AG08395 (cell line): ENCODE data around the gene PPP6R1.
A peak's percentile ranks its signal among the peaks of the same experiment; 100 is the strongest.
"Not testable (repeated sequence)": the region's sequence is repeated elsewhere in the genome, so short reads cannot be mapped to it uniquely, and the experiment has no call there.

ENCODE experiments used
- DNase-seq: peaks from one replicate; pipeline ENCODE4 v3.0.0; 2012; ENCODE audit warnings: mixed read lengths, low spot score

PPP6R1 gene

DNA sequence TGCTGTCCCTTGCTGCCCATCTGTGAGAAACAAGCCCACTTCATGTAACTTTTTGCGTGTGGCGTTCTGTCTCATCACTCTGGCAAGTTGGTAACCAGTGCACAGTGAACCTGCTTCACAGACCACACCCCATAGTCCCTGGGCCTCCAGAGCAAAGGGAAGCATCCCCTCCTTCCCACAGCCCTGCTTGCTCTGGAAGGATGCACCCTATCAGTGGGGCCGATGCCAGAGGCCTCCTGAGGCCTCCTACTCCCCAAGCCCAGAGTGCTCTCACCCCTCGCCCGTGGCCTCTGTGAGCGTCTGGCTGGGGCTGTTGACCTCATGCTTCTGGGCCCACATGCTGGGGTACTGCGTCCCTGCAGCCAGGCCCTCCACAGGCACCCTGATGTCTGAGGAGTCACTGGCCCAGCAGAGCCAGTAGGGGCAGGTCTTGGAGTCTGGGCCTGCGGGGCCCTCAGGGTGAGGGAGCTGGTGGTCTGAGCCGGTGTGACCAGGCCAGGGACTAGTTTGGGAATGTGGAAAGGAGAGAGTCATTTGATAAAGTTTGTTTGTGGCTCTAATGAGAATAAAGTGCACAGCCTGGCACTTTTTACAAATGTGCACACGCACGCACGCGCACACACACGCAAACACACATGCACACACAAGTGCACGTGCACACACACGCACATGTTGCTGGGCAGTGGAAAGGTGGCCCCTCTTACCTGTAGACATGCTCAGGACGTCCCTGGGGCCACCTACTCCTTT lies 35.4 kb downstream of the PPP6R1 start:
- DNase-seq: no peak

DNA sequence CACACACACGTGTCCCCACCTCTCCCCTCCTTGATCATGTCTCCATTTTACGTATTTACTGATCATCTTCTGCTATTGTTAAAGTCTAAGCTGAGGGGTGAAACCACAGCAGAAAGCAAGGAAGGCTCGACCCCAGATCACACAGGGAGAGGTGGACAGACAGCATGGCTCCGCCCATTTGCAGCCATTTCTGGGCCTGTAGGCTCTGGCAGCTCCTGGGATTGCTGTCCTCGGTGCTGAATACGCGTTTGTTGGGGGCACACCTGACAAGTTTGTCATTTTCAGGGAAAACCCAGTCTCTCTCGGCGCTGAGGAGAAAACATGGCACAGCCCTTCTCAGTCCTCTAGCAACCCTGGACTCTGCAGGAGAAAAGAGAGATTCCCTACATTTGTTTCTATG lies 38.3 kb downstream of the PPP6R1 start:
- DNase-seq: no peak

DNA sequence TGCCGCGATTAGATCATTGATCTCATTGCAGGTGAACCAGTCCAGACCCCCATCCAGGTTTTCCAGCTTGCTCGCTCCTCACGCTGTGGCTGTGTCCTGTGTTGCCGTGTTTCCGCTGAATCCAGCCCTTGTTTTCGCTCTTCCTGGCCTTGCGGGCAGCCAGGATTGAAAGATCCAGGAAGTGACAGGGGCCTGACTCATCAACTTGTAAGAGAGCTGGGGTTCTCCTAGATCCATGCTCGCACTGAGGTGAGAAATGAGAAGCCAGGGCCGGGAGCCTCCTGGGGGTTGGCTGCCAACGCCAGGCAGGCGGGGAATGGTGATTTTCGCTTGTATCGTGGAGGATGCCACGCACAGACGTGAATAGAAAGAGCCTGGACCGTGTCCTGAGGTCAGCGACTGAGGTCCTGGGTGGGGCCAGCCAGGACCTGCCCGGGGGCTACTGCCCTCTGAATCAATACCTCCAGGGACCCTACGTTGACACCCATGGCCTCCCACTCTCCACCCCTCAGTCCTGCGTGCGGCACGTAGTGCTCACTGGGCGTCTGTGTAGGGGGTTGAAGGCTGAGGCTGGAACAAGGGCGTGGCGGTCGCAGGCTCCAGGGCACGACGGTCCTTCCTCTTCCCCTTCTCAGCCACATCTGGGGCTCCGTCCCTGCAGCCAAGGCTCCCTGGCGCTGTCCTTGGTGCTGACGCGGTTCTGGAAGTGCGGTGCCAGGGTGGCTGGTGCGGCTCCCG lies 42.2 kb downstream of the PPP6R1 start:
- DNase-seq: peak; percentile 98

DNA sequence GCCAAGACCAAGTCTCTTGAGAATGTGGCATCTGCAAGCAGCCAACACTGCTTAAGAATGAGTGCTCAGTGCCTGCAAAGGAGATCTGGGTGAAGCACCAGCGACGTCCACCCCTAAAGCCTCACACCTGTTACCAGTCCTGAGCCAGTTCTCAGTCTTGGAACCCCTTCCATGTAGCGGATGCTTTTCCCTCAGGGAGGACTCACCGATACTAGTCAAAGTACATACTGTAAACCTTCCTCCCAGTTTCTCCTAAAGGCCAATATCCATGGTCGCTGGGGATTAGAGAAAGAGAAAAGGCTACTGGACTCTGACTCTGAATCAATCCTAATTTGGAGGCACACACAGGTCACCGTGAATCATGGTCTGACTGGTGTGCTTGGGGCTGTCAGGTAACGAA lies 45.3 kb downstream of the PPP6R1 start:
- DNase-seq: no peak

DNA sequence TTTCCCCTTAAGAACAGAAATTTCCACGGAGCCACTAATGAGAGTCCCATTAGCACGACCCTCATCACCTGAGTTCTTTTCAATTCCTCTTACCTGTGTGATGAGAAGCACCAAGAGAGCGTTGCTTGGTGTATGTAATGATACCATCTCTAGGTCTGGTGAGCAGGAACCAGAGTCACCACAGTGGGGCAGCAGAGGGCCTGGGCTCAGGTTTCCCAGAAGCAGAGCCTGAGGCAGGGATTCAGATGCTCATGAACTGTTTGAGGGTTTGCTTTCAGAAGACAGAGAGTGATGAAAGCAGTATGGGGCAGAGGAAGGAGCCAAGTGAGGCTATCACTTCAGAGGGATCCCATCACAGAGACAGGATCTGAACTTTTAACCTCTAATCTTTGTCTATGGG lies 46.4 kb downstream of the PPP6R1 start:
- DNase-seq: no peak

DNA sequence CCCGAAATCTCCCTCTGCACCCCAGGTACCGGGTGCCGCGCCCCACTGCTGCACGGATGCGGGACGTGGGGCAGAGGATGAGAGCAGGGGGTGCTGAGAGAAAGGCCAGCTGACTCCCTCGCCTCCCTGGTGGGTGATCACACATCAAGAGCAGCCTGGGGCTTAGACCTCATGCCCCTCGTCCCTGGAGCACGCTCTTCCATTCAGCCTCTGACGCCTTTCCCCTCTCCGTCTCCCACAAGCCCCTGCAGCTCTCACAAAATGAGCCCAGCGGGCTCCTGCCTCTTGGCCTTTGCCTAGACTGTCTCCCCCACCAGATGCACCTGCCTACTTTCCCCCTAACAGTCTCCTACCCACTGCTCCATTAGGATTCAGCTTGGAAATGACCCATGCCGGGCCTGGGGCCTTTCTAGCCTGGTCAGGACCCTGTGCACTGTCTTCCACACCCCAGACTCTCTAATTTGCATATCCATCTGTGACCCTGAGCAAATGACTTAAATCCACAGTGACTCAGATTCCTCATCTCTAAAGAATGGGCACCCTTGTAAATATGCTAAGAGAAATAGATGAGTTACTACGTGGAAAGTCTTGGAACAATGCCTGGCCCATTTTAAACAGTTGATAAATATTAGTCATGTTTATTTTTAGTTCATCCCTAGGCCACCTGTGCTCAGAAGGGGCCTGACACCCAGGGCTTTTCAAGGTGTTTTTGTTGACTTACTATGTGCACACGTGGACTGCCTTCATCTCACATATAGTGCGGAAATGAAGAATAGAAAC lies 48.9 kb downstream of the PPP6R1 start:
- peak; percentile 78 for DNase-seq

DNA sequence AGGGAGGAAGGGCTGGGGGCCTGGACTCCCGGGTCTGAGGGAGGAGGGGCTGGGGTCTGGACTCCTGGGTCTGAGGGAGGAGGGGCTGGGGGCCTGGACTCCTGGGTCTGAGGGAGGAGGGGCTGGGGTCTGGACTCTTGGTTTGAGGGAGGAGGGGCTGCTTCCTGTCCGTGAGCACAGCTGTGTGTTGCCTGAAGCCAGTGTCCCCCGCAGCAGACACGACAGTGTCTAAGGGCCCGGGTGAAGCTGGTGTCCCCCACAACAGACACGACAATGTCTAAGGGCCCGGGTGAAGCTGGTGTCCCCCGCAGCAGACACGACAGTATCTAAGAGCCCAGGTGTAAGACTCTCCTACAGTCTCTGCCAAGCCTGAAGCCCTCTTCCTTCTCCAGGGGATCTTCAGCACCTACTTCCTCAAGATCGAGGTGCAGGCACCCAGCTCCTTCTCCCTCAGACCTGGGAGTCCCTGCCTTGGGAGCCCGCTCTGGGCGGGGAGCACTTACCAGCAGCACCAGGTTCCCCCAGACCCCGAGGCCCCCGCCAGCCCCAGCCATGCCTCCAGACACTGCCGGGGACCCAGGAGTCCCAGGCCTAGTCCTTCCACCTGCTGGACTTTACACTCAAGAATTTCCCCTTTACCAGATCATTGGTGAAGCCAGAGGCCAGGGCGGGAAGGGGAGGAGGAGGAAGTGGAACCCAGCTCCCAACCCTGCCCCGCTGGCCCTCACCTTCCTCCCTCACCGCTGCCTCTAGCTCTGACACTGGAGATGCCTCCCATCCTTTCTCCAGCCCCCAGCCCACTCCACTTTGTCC lies 49.7 kb downstream of the PPP6R1 start, which contains the start of gene PTPRH:
PTPRH (minus strand) TSS at position 622 of the 813 bp plus-strand sequence; CDS start at position 554, 68 bp downstream.
- no peak for DNase-seq

DNA sequence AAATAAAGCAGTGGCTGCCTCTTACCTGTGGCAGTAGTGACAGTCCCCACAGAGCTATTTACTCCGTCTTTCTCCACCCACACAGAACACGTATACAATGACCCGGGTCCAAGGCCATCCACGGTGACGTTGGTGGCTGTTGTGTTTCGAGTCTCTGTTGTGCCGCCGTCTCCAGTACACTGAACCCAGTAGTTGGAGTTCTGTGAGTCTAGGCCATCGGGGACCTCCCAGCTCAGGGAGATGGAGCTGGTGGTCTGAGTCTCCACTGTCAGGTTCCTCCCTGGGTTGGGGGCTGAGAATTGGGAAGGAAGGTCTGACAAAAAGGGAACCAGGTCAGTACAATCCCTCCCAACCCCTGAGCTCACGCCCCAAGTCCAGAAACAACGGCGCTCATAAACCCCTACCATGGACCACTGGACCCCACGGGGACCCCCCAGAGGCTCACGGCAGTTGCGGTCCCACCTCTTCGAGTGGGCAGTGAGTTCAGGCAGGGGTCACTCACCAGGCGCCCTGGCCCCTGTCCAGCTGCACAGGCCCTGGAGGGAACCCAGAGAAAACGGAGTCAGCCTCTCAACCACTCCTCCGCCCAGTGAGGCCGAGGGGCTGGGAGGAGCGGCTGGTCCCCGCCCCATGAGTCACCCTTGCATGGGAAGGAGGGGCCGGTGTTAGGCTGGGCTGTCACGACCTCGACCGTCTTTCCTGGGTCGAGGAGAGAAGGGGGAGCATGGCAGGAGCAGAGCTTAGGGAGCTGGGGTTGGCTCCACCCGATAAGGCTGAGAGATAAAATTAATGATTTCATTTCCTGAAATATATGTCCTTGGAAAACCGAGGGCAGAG lies 51.9 kb downstream of the PPP6R1 start:
- DNase-seq: peak; percentile 98

DNA sequence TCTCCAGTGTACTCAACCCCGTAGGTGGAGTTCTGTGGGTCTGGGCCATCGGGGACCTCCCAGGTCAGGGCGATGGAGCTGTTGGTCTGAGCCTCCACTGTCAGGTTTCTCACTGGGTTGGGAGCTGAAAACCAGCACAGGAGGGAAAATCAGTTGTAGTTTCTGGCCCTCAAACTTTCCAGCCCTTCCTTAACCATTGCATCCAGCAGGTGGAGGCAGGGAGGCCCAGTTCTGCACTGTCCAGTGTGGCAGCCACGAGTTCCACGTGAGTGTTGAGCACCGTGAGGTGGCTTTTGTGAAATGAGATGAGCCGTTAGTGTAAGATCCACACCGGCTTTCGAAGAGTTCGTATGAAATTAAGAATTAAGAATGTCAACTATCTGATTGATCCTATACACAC lies 56.6 kb downstream of the PPP6R1 start:
- DNase-seq: not testable (repeated sequence)

DNA sequence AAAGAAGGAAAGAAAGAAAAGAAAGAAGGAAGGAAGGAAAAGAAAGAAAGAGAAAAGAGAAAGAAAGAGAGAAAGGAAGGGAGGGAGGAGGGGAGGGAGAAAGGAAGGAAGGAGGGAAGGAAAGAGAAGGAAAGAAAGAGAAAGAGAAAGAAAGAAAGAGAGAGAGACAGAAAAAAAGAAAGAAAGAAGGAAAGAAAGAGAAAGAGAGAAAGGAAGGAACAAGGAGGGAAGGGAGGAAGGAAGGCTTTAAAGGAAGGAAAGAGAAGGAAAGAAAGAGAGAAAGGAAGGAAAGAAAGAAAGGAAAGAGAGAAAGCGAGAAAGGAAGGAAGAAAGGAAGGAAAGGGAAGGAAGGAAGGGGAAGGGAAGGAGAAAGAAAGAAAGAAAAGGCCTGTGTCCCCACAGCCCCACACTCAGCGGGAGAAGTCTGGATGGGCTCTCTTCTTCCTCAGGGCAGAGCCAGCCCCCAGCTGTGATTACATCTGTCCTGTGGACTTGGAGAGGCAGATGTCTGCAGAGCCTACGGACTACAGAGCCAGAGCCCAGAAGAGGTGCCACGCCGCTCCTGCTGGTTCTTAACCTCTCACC lies 59.1 kb downstream of the PPP6R1 start:
- no peak for DNase-seq

DNA sequence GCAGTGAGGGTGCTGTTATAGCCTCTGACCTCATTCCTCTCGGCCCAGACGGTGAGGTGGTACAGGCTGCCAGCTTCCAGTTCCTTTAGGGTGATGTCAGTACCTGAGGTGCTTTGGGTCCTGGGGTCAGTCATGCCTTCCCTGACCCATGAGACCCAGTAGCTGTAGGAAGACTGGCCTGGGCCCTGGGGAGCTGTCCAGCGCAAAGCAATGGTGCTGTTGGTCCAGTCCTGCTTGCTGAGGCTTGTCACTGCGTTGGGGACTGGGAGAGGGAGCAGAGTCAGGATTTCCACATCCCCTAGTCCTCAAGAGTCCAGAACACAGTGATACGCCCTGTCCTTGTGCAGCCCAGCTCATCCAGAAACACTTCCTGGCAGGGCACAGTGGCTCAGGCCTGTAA lies 60.2 kb downstream of the PPP6R1 start:
- no peak for DNase-seq

DNA sequence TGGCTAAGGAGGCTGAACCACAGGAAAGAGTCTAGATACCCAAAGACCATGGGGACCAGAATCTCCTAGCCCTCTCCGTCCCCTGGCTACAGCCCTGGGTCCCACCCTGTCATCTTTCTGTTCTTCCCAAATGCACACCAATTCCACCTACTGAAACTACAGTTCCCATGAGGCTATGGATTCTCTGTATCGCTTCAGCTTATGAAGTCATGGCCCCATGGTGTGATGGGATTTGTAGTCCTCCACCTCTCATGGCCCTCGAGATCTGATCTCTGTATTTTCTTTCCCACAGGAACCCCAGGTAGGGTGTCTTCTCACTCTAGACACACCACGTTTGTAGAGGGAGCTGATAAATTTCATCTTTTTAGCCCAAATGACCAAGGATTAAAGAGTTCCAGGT lies 61.3 kb downstream of the PPP6R1 start:
- DNase-seq: no peak

DNA sequence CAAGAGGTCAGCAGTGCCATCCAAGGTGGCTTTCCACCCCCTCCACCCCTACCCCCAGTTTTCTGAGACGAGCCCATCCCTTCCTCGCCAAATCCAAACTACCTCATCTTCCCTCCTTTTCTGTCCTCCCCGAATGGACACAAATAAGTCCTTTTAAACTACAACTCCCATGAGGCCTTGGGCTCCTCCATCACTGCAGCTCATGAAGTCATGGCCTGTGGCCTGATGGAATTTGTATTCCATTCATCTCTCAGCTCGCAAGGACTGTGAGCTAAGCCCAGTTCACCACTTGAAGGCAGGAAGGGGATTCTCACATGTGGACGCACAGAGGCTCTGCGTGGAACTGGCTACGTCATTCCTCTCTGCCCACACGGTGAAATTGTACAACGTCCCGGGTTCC lies 62.0 kb downstream of the PPP6R1 start:
- no peak for DNase-seq

DNA sequence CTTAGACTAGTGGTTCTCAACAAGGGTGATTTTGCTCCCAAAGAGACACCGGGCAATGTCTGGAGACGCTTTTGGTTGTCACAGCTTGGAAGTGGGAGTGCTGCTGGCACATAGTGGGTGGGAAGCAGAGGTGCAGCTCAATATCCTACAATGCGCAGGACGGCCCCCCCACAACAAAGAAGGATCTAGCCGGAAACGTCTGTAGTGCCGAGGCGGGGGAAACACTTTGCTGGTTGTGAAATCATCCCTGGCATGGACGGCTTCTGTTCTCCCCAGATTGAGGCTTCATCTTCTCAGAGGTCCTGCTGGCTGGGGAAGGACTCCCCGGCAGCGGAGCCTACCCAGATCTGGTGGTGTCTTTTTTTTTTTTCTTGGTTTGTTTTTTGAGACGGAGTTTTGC lies 65.3 kb downstream of the PPP6R1 start:
- DNase-seq: no peak

DNA sequence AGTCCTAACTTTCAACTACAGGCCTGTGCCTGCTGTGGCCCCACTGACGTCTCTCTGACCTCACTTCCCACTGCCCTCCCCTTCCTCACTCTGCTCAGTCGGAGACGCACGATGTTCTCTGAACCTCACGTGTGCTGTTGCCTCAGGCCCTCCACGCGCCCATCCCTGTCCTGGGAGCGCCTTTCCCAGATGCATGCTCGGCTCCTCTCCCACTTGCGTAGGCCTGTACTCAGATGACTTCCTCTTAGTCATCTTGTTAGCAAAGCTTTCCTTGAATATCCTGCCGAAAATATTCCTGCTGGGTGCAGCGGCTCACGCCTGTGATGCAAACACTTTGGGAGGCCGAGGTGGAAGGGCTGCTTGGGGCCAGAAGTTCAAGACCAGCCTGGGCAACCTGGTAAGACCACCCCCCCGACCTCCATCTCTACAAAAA lies 69.4 kb downstream of the PPP6R1 start:
- peak; percentile 81 for DNase-seq

DNA sequence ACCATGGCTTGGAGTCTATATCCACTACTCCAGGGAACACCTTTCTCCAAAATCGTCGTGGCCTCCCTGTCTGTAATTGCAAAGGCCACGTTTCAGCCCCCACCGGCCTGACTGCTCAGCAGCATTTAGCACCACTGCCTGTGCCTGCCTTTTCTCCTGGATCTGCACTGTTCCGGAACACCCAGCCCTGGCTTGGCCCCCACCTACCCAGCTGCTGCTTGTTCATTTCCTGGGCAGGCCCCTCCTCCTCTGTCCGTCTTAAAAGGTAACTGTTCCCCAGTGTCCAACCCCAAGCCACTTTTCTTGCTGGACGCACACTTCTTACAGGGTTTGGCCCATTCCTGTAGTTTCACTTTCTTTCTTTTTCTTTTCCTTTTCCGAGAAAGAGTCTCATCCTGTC lies 70.2 kb downstream of the PPP6R1 start:
- no peak for DNase-seq

DNA sequence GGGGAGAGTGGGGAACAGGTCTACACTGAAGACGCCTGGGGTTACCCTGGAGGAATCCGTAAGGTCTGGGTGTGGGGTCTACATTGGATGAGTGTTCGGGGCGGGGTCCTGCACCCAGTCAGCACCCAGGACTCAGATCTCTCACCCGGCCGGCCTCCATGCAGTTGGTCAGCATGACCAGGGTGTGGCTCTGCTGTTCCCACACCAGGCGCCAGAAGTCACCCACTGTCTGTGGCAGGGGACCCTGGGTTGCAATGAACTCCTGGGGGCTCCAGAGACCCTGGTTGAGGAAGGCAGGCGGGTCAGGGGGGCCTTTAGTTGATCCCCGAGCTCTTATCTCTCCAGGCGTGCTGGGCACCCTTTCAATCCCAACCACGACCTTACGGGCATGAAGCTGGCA lies 72.7 kb downstream of the PPP6R1 start:
- no peak for DNase-seq

DNA sequence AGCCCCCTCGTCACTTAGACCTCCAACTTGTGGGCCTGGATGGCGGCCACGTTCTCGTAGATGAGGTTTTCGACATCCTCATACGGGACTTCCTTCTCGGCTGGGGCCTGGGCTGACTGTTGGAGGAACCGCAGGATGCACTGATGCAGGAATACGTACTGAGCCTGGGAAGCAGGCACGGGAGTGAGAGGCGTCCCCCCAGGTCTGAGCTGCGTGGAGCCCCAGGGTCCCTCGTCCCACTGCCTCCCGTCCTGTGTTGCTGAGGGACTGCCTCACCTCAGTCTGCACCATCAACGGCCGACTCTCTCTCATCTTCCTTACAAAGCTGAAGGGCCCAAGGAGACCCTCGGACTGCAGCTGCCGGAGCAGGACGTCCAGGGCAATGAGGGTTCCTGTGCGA lies 77.1 kb downstream of the PPP6R1 start:
- no peak for DNase-seq
